Colonic mucosa (tissue), 4 donors: ENCODE measurements around the gene RASA4. TPM values are rescaled to one million over a fixed set of nuclear protein-coding genes. Genes with fewer than 3 reads are reported as not detected.
"Not testable (repeated sequence)": the region's sequence is repeated elsewhere in the genome, so short reads cannot be mapped to it uniquely, and the experiment has no call there.

Source experiments
- DNase-seq: peaks from one replicate; pipeline ENCODE4 v3.0.0-alpha.2; 2020
- H3K27ac ChIP-seq: fragments of 200-600 bp; one replicate; pipeline ENCODE4 v1.8.0; 2021
- H3K27me3 ChIP-seq: fragments of 200-600 bp; one replicate; pipeline ENCODE4 v1.8.0; 2021
- H3K36me3 ChIP-seq: fragments of 200-600 bp; one replicate; pipeline ENCODE4 v1.8.0; 2021
- H3K4me1 ChIP-seq: fragments of 200-600 bp; one replicate; pipeline ENCODE4 v1.8.0; 2021; ENCODE audit warnings: mild to moderate bottlenecking
- H3K4me3 ChIP-seq: fragments of 200-600 bp; one replicate; pipeline ENCODE4 v1.8.0; 2021
- H3K9ac ChIP-seq, 2 donors: one replicate each; pipeline ENCODE4 v1.7.0; 2013; ENCODE audit warnings: control low read depth in 2 of 2, low read depth in 2 of 2, low read length in 2 of 2
- H3K9me3 ChIP-seq: fragments of 200-600 bp; one replicate; pipeline ENCODE4 v1.8.0; 2021
- intact Hi-C: fragments of 100-400 bp; cut with DNase I; formaldehyde crosslinking; loops from one replicate; pipeline ENCODE4 v1.14.1; 2022
- total RNA-seq, 2 donors: library from RNA; stranded (reverse); fragmentation: NEBNext Ultra II Directional in 1 of 2; extraction: Animal tissue kit (Norgen Biotek cat#: 25700) in 1 of 2; gene quantifications; one replicate each; pipeline ENCODE4 v1.2.1, GENCODE V29; 2021
- donor health status: healthy.
- donor health status: DM: no; HTN: no; CAD: no.
- donor health status: DM: no; HTN: no; CAD: no.

The RASA4 gene
- total RNA-seq: 10 to 100 TPM; 16.7 to 31.3 TPM

GRCh38 chr7:102616507-102617125 lies at the start of gene RASA4:
RASA4 (minus strand) TSS chr7:102616756; CDS start chr7:102616689, 67 bp downstream.
- H3K27me3 ChIP-seq, H3K9me3 ChIP-seq, H3K36me3 ChIP-seq, intact Hi-C loops, H3K4me1 ChIP-seq, H3K9ac ChIP-seq, H3K27ac ChIP-seq: not testable (repeated sequence)
- DNase-seq: peak; percentile 44
- peak within 1 kb of the TSS; percentile 32 for H3K4me3 ChIP-seq

- DNase-seq, intact Hi-C loops, H3K36me3 ChIP-seq, H3K9me3 ChIP-seq, H3K9ac ChIP-seq, H3K27ac ChIP-seq, H3K27me3 ChIP-seq, H3K4me1 ChIP-seq, H3K4me3 ChIP-seq: not testable (repeated sequence)
Observed at GRCh38 chr7:102664765-102665164, 48.2 kb upstream of the RASA4 start.

- H3K27me3 ChIP-seq, H3K9ac ChIP-seq, H3K9me3 ChIP-seq, H3K4me3 ChIP-seq, DNase-seq, intact Hi-C loops, H3K4me1 ChIP-seq, H3K36me3 ChIP-seq, H3K27ac ChIP-seq: not testable (repeated sequence)
Observed at GRCh38 chr7:102649924-102650323, 33.4 kb upstream of the RASA4 start, which contains the start of gene SPDYE2B. SPDYE2B (plus strand) TSS chr7:102650319; CDS start chr7:102652349, 2,030 bp downstream.

GRCh38 chr7:102647813-102648212 lies 31.3 kb upstream of the RASA4 start:
- H3K9ac ChIP-seq, H3K9me3 ChIP-seq, H3K4me3 ChIP-seq, intact Hi-C loops, H3K27me3 ChIP-seq, H3K27ac ChIP-seq, H3K36me3 ChIP-seq, H3K4me1 ChIP-seq, DNase-seq: not testable (repeated sequence)

- H3K9me3 ChIP-seq, H3K9ac ChIP-seq, H3K4me1 ChIP-seq, H3K27ac ChIP-seq, DNase-seq, H3K27me3 ChIP-seq, intact Hi-C loops, H3K36me3 ChIP-seq, H3K4me3 ChIP-seq: not testable (repeated sequence)
Observed at GRCh38 chr7:102643404-102643803, 26.8 kb upstream of the RASA4 start.

GRCh38 chr7:102642691-102643090 lies 26.1 kb upstream of the RASA4 start, which contains the start of gene UPK3BL1:
UPK3BL1 (minus strand) TSS chr7:102642791; CDS start chr7:102642741, 50 bp downstream.
- H3K27ac ChIP-seq, H3K9me3 ChIP-seq, H3K9ac ChIP-seq, intact Hi-C loops, H3K27me3 ChIP-seq, H3K36me3 ChIP-seq, DNase-seq, H3K4me3 ChIP-seq, H3K4me1 ChIP-seq: not testable (repeated sequence)

GRCh38 chr7:102638848-102639247 lies 22.3 kb upstream of the RASA4 start:
- H3K27me3 ChIP-seq, H3K9me3 ChIP-seq, intact Hi-C loops, H3K4me3 ChIP-seq, H3K4me1 ChIP-seq, H3K36me3 ChIP-seq, H3K9ac ChIP-seq, H3K27ac ChIP-seq: not testable (repeated sequence)
- DNase-seq: peak; percentile 14

GRCh38 chr7:102636956-102637355 lies 20.4 kb upstream of the RASA4 start:
- H3K4me1 ChIP-seq, H3K9ac ChIP-seq, H3K4me3 ChIP-seq, H3K9me3 ChIP-seq, intact Hi-C loops, DNase-seq, H3K36me3 ChIP-seq, H3K27ac ChIP-seq, H3K27me3 ChIP-seq: not testable (repeated sequence)

GRCh38 chr7:102635354-102635753 lies 18.8 kb upstream of the RASA4 start:
- H3K9me3 ChIP-seq, intact Hi-C loops, H3K9ac ChIP-seq, H3K27me3 ChIP-seq, H3K36me3 ChIP-seq, H3K27ac ChIP-seq, H3K4me3 ChIP-seq, H3K4me1 ChIP-seq, DNase-seq: not testable (repeated sequence)

GRCh38 chr7:102634299-102634698 lies 17.7 kb upstream of the RASA4 start:
- intact Hi-C loops, H3K9ac ChIP-seq, H3K27me3 ChIP-seq, H3K4me1 ChIP-seq, DNase-seq, H3K4me3 ChIP-seq, H3K36me3 ChIP-seq, H3K27ac ChIP-seq, H3K9me3 ChIP-seq: not testable (repeated sequence)

- H3K27me3 ChIP-seq, H3K9me3 ChIP-seq, H3K36me3 ChIP-seq, H3K9ac ChIP-seq, DNase-seq, H3K4me3 ChIP-seq, intact Hi-C loops, H3K27ac ChIP-seq, H3K4me1 ChIP-seq: not testable (repeated sequence)
Observed at GRCh38 chr7:102630622-102631021, 14.1 kb upstream of the RASA4 start.

GRCh38 chr7:102627271-102627904 lies 10.8 kb upstream of the RASA4 start:
- intact Hi-C loops, H3K4me3 ChIP-seq, H3K9ac ChIP-seq, H3K27me3 ChIP-seq, H3K9me3 ChIP-seq, H3K4me1 ChIP-seq, H3K27ac ChIP-seq, DNase-seq, H3K36me3 ChIP-seq: not testable (repeated sequence)

- H3K27ac ChIP-seq, H3K9me3 ChIP-seq, H3K9ac ChIP-seq, H3K36me3 ChIP-seq, H3K27me3 ChIP-seq, H3K4me3 ChIP-seq, H3K4me1 ChIP-seq, intact Hi-C loops: not testable (repeated sequence)
- peak; percentile 16 for DNase-seq
Observed at GRCh38 chr7:102618122-102618521, 1.6 kb upstream of the RASA4 start.

- intact Hi-C loops, H3K27ac ChIP-seq, H3K9ac ChIP-seq, H3K9me3 ChIP-seq, H3K36me3 ChIP-seq, H3K4me1 ChIP-seq, H3K4me3 ChIP-seq, H3K27me3 ChIP-seq, DNase-seq: not testable (repeated sequence)
Observed at GRCh38 chr7:102615930-102616329, 626 bp downstream of the RASA4 start.
